HFF-Myc (cell line): ENCODE data around the gene INTS11.

Experiments
- DNase-seq: peaks from one replicate; pipeline ENCODE4 v3.0.0-alpha.2; 2011; ENCODE audit warnings: low read depth; ENCODE audit errors: extremely low read depth
- H3K4me3 ChIP-seq: replicated peaks from 2 replicates; pipeline ENCODE4 v1.5.1; 2011; ENCODE audit warnings: low read depth, mild to moderate bottlenecking, control low read depth, low read length
- TF ChIP-seq, protein P1 (sequence below): IDR thresholded peaks from 2 replicates; pipeline ENCODE4 v1.5.1; 2012; ENCODE audit warnings: mild to moderate bottlenecking, low read depth, low read length, control low read depth; ENCODE audit errors: missing control alignments

INTS11 gene

DNA sequence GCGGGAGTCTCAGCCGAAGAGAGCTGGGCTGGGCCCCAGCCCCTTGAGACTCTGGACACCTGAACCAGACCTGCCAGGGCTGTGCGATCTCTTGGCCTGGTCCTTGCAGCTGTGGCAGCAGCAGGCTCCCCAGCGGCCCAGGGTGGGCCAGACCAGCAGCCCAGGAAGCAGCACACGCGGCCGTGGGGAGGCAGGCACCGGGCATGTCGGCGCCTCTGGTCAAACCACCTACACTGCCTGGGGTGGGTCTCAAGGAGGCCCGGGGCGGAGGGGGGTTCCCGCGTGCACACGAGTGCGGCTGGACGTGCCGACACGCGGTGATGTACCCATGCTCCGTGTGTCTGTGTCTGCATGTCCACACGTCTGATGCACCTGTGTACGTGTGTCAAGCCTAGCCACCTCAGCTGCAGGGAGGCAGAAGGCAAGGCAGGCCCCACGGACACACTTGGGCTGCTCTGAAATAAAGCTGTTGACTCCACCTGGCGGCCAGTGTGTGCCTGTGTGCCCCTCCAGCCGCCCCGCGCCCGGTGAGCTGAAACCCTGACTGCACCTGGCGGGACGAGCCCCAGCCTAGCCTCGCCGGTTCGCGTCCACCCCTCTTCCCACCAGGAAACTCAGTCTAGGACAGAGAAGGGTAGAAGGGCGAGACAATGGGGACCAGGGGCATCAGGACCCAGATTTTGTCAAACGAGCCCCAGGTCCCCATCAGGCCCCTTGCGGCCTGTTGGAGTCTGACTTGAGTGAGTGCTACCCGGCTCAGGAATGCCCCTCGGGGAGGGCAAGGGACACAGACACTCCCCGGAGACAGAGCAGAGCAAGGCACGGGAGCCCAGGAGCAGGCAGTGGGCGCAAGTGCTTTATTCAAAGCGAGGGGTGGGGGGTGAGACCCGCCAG lies 32.7 kb downstream of the INTS11 start:
- TF ChIP-seq, protein P1, sequence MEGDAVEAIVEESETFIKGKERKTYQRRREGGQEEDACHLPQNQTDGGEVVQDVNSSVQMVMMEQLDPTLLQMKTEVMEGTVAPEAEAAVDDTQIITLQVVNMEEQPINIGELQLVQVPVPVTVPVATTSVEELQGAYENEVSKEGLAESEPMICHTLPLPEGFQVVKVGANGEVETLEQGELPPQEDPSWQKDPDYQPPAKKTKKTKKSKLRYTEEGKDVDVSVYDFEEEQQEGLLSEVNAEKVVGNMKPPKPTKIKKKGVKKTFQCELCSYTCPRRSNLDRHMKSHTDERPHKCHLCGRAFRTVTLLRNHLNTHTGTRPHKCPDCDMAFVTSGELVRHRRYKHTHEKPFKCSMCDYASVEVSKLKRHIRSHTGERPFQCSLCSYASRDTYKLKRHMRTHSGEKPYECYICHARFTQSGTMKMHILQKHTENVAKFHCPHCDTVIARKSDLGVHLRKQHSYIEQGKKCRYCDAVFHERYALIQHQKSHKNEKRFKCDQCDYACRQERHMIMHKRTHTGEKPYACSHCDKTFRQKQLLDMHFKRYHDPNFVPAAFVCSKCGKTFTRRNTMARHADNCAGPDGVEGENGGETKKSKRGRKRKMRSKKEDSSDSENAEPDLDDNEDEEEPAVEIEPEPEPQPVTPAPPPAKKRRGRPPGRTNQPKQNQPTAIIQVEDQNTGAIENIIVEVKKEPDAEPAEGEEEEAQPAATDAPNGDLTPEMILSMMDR: peak; percentile 54
- no peak for DNase-seq
- H3K4me3 ChIP-seq: no peak overlapping the region

DNA sequence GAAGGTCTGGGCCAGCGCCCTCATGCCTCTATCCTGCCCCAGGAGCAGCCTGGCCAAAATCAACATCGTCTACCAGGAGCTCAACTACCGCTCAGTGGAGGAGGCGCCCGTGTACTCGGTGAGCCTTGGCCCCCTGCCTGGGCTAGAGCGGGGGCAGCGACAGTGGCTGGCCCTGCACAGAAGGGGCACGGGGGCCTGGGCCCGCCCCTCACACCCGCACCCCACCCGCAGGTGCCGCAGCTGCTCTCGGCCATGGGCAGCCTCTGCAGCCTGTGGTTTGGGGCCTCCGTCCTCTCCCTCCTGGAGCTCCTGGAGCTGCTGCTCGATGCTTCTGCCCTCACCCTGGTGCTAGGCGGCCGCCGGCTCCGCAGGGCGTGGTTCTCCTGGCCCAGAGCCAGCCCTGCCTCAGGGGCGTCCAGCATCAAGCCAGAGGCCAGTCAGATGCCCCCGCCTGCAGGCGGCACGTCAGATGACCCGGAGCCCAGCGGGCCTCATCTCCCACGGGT lies 33.4 kb downstream of the INTS11 start:
- H3K4me3 ChIP-seq: no peak overlapping the region
- TF ChIP-seq, protein P1: no peak
- no peak for DNase-seq

DNA sequence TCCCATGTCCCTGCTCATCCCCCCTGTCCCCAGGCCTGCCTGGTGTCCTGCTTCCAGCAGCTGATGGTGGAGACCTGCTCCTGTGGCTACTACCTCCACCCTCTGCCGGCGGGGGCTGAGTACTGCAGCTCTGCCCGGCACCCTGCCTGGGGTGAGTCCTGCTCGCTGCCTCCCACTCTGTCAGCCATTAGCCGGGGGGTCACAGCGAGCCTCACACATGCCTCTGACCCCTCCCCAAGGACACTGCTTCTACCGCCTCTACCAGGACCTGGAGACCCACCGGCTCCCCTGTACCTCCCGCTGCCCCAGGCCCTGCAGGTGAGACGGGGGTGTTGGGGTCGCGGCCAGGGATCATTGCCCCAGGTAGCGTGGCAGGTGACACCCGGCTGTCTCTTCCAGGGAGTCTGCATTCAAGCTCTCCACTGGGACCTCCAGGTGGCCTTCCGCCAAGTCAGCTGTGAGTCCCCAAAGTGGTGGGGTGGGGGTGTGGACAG lies 34.2 kb downstream of the INTS11 start:
- no peak overlapping the region for H3K4me3 ChIP-seq
- TF ChIP-seq, protein P1: peak; percentile 40
- no peak for DNase-seq

DNA sequence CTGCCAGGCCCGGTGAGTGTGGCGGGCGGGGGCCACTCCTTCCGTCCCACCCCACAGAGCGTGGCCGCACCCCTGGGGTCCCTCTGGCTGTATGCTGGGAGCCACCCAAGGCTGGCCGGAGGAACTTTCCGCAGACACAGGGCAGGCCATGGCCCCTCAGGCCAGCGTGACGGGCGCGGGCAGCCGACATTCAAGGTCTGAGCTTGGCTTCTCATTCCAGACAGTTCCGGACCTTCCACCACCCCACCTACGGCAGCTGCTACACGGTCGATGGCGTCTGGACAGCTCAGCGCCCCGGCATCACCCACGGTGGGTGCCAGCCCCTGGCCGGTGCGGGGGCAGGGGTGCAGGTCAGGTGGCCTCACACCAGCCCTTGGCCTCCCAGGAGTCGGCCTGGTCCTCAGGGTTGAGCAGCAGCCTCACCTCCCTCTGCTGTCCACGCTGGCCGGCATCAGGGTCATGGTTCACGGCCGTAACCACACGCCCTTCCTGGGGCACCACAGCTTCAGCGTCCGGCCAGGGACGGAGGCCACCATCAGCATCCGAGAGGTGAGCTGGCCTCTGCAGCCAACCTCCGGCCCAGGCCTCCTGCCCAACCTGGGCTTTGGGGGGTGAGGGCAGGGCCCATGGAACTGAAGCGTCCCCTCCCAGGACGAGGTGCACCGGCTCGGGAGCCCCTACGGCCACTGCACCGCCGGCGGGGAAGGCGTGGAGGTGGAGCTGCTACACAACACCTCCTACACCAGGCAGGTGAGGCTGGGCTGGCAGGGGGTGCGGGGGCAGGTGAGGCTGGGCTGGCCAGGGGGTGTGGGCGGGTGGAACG lies 37.0 kb downstream of the INTS11 start:
- no peak for DNase-seq
- TF ChIP-seq, protein P1: no peak
- H3K4me3 ChIP-seq: no peak overlapping the region

- H3K4me3 ChIP-seq: no peak overlapping the region
- no peak for DNase-seq
- TF ChIP-seq, protein P1: no peak
Observed at GRCh38 chr1:1286313-1287261, 37.9 kb downstream of the INTS11 start.
